ENCODE measurements around the gene TTC34. TPM values are rescaled to one million over a fixed set of nuclear protein-coding genes. Genes with fewer than 3 reads are reported as not detected.

The TTC34 gene
- total RNA-seq, 1 donor: 0.10 TPM

- Histone ChIP-seq H3K4me3 (ENCODE audit: low read length) (no peak overlapping the region), H3K4me1 (ENCODE audit: insufficient read depth, low read length) (no peaks in the 10 kb centered on the region), H3K9me3 (ENCODE audit: low read depth, low read length) (no peaks in the 10 kb centered on the region), H3K27me3 (ENCODE audit: insufficient read depth, low read length) (no peaks in the 10 kb centered on the region)
Measured at GRCh38 chr1:2617971-2618470, 183.5 kb downstream of the TTC34 start.

GRCh38 chr1:2614145-2614544 is 187.3 kb downstream of the TTC34 start:
- H3K4me1 ChIP-seq (ENCODE audit: insufficient read depth, low read length): no peaks in the 10 kb centered on the region
- H3K9me3 ChIP-seq (ENCODE audit: low read depth, low read length): no peaks in the 10 kb centered on the region
- no peaks in the 10 kb centered on the region for H3K27me3 ChIP-seq (ENCODE audit: insufficient read depth, low read length)
- no peak overlapping the region for H3K4me3 ChIP-seq (ENCODE audit: low read length)

DNA sequence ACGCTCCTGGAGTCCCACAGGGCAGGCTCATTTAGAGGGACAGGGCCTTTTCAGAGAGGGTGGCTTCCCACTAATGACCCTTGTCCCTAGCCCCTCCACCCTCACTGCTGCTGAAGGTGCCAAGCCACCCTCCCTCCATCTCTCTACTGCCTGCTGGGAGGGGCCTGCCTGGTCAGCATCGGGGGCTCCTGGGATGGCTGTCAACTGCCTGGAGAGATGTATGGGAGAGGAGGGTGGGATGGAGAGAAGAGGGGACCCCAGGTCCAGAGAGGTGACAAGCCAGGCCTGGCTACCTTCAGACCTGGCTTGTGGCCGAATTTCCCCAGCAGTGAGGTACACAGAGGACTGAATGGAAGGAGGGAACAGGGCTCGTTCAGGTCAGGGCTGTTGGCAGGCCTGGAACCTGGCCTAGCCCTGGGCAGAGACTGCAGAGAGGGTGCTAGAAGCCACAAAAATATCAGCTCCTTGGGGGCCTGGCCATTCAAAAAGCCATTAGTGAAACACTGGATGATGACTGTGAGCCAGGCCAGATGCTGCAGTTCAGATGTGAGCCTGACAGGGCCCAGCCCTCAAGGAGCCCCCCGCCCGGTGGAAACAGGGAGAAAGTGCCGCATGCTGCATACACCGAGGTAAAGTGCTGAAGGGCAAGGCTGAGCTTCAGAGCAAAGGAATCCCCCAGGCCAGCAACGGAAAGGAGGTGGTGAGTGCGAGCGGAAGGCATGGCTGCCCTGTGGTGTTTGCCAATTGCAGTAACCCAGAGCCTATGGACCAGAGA is 188.7 kb downstream of the TTC34 start:
- H3K4me3 ChIP-seq (ENCODE audit: low read length): no peak overlapping the region
- H3K27me3 ChIP-seq (ENCODE audit: insufficient read depth, low read length): no peaks in the 10 kb centered on the region
- H3K4me1 ChIP-seq (ENCODE audit: insufficient read depth, low read length): no peaks in the 10 kb centered on the region

DNA sequence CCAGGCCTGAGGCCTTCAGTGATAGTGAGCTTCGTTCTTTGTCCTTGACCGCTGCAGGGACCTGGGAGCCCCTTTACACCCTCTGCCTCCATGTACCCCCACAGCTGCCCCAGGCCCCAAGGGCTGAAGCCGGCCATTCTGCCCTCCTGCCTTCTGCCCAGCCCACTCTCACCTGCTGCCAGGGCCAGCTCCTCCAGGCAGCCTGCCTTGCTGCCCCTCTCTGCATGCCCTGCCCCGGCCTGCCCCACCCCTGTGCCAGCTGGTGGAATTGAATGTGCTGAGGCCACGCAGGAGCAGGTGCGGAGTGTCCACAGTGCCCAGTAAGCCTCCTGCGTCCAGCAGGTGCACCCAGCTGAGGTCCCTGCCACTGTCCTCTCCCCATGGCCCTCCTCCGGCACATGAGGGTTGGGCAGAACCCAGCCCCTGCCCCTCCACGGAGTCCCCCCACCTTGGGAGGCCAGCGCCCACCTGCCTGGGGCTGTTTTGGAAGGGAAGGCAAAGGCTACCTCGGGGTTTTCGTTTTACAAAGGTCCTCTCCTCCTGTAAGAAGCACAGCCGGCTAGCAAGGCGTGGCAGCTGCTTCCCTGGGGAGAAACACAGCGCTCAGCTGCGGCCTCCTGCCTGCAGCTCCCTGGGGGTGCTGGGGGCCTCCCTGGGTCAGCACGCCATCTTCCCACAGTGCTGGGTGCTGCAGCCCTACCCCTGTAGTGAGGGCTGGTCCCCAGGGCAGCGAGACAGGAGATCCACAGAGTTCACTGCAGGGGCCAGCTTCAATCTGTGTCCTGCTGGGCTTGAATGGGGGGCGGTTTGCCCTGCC is 189.7 kb downstream of the TTC34 start:
- Histone ChIP-seq H3K4me3 (ENCODE audit: low read length) (no peak overlapping the region), H3K9me3 (ENCODE audit: low read depth, low read length) (no peaks in the 10 kb centered on the region), H3K27me3 (ENCODE audit: insufficient read depth, low read length) (no peaks in the 10 kb centered on the region)

More for the DNA sequence above, 188.7 kb downstream of the TTC34 start:
- no peaks in the 10 kb centered on the region for H3K9me3 ChIP-seq (ENCODE audit: low read depth, low read length)

DNA sequence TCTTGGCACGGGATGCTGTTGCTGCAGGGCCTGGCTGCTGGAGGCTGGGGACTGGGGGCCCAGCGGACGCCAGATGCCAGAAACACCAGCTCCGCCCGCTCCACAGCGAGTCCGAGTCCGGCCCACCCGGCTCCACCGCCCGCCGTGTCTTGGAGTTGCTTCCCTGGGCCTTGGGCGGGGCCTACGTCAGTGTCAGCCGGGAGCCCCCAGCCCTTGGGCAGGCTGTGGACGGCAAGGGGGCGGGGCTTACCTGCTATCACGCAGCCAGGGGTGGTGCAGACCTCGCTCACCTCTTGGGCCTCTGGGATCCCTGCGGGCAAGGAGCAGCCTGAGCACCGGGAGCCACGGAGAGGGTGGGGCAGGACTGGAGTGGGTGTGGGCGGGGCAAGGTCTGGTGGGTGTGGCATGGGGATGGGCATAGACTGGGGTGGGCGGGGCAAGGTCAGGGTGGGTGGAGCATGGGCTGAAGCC is 190.4 kb downstream of the TTC34 start:
- H3K27me3 ChIP-seq (ENCODE audit: insufficient read depth, low read length): no peaks in the 10 kb centered on the region
- H3K4me3 ChIP-seq (ENCODE audit: low read length): no peak overlapping the region
- H3K9me3 ChIP-seq (ENCODE audit: low read depth, low read length): no peaks in the 10 kb centered on the region
- H3K4me1 ChIP-seq (ENCODE audit: insufficient read depth, low read length): no peaks in the 10 kb centered on the region

More for the DNA sequence above, 189.7 kb downstream of the TTC34 start:
- no peaks in the 10 kb centered on the region for H3K4me1 ChIP-seq (ENCODE audit: insufficient read depth, low read length)

DNA sequence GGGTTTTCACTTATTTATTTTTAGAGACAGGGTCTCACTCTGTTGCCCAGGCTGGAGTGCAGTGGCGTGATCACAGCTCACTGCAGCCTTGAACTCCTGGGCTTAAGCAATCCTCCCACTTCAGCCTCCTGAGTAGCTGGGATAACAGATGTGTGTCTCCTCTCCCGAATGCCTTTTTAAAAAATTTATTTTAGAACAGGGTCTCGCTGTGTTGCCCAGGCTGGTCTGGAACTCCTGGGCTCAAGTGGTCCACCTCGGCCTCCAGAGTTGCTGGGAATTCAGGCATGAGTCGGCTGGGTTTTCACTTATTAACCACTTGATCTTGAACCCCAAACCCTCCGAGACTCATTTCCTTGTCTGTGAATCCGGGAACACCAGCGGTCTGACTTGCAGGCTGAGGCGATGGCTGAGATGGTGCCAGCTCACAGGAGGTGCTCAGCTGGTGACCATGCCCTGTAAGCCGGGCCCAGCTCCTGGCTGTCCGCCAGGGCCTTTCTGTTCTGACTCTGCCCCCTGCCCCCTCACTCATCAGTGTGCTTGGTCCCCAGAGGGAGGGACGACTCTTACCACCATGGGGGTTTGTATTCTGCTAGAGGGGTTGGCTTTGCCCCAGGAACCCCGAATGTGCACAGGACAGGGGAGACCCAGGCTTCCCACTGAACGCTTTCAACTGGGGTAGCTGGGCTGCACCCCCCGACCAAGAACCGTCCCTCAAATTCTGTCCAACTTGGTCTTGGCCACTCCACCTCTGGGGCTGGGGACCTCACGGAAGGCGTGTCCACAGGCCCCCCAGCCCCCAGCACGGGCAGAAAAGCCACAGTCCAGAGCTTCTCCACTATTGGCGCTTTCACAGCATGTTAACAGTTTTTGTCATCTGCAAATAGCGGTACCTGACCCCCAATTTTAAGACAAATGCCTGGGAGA is 191.2 kb downstream of the TTC34 start:
- no peaks in the 10 kb centered on the region for H3K9me3 ChIP-seq (ENCODE audit: low read depth, low read length)

DNA sequence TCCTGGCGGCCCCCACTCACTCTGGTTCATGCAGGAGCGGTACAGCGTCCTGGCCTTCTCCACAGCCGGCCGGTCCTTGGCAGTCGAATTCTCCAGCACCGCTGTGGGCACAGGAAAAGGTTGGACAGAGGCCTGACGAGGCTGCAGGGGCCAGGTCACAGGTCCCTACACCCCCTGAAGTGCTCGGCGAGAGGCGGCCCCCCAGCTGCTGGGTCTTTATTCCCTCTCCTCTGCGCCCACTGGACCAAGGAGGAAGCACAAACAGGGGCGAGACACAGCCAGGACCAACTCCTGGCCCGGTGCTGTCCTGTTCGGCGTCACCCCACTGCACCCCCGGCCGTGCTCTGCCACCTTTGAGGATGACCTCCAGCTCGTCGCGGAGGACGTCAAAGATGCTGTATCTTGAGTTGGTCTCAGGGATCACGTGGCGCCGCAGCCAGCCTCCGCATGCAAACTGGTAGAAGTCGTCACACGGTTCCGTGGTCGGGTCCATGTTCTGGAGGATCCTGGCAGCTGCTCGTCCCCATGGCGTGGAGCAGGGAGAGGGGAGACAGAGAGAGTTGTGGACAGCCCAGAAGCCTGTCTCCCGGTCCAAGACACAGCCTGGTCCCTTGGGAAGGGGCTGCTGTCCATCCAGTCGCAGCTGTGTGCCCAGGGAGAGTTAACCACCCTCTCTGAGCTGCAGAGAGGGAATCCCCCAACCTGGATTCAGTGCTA is 192.0 kb downstream of the TTC34 start:
- Histone ChIP-seq H3K4me1 (ENCODE audit: insufficient read depth, low read length) (no peaks in the 10 kb centered on the region), H3K27me3 (ENCODE audit: insufficient read depth, low read length) (no peaks in the 10 kb centered on the region)

More for the DNA sequence above, 191.2 kb downstream of the TTC34 start:
- Histone ChIP-seq H3K4me1 (ENCODE audit: insufficient read depth, low read length) (no peaks in the 10 kb centered on the region), H3K4me3 (ENCODE audit: low read length) (no peak overlapping the region), H3K27me3 (ENCODE audit: insufficient read depth, low read length) (no peaks in the 10 kb centered on the region)

GRCh38 chr1:2607641-2608091 is 193.8 kb downstream of the TTC34 start:
- no peaks in the 10 kb centered on the region for H3K9me3 ChIP-seq (ENCODE audit: low read depth, low read length)
- H3K27me3 ChIP-seq (ENCODE audit: insufficient read depth, low read length): no peaks in the 10 kb centered on the region
- H3K4me3 ChIP-seq (ENCODE audit: low read length): no peak overlapping the region
- H3K4me1 ChIP-seq (ENCODE audit: insufficient read depth, low read length): no peaks in the 10 kb centered on the region

More for the DNA sequence above, 192.0 kb downstream of the TTC34 start:
- no peak overlapping the region for H3K4me3 ChIP-seq (ENCODE audit: low read length)
- no peaks in the 10 kb centered on the region for H3K9me3 ChIP-seq (ENCODE audit: low read depth, low read length)

- no peaks in the 10 kb centered on the region for H3K4me1 ChIP-seq (ENCODE audit: insufficient read depth, low read length)
- H3K9me3 ChIP-seq (ENCODE audit: low read depth, low read length): no peaks in the 10 kb centered on the region
- H3K27me3 ChIP-seq (ENCODE audit: insufficient read depth, low read length): no peaks in the 10 kb centered on the region
- no peak overlapping the region for H3K4me3 ChIP-seq (ENCODE audit: low read length)
Measured at GRCh38 chr1:2606881-2607621, 194.4 kb downstream of the TTC34 start.

DNA sequence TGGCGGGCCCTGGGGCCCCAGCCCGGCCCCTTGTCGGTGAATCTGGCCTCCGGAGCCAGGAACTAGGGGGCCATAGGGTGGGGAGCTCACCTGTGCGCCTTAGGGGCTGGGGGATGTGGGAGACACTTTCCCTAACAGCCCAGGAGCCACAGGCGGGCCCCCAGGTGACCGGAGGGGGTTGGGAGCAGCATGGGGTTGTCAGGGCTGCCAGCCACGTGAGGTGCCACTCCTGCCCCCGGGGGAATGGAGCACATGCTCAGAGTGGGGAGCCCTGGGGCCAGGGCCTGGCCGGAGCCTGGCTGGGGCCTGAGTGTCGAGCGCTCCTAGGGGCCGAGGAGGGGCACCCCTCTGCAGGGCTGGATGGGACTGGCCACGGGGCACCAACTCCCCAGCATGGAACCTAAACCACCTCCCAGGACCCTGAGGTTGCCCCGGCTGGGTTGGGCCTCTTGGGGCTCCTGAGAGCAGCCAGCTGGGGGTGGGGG is 195.1 kb downstream of the TTC34 start:
- H3K4me1 ChIP-seq (ENCODE audit: insufficient read depth, low read length): no peaks in the 10 kb centered on the region
- no peaks in the 10 kb centered on the region for H3K27me3 ChIP-seq (ENCODE audit: insufficient read depth, low read length)
- H3K4me3 ChIP-seq (ENCODE audit: low read length): no peak overlapping the region
- no peaks in the 10 kb centered on the region for H3K9me3 ChIP-seq (ENCODE audit: low read depth, low read length)

- Histone ChIP-seq H3K4me1 (ENCODE audit: insufficient read depth, low read length) (no peaks in the 10 kb centered on the region), H3K4me3 (ENCODE audit: low read length) (no peak overlapping the region), H3K9me3 (ENCODE audit: low read depth, low read length) (no peaks in the 10 kb centered on the region), H3K27me3 (ENCODE audit: insufficient read depth, low read length) (no peaks in the 10 kb centered on the region)
Measured at GRCh38 chr1:2605509-2606395, 195.7 kb downstream of the TTC34 start.

GRCh38 chr1:2604844-2605508 is 196.5 kb downstream of the TTC34 start:
- Histone ChIP-seq H3K9me3 (ENCODE audit: low read depth, low read length) (no peaks in the 10 kb centered on the region), H3K4me3 (ENCODE audit: low read length) (no peak overlapping the region), H3K4me1 (ENCODE audit: insufficient read depth, low read length) (no peaks in the 10 kb centered on the region), H3K27me3 (ENCODE audit: insufficient read depth, low read length) (no peaks in the 10 kb centered on the region)

Data from mononuclear cell (primary cell).